CD8-positive, alpha-beta memory T cell (primary cell): ENCODE results near the gene DALRD3. TPM values are rescaled to one million over a fixed set of nuclear protein-coding genes. Genes with fewer than 3 reads are reported as not detected.

Experiments
- CTCF ChIA-PET: fragments of 350-600 bp; sonication (Branson Sonifier 250); formaldehyde crosslinking; loops from one replicate; lab custom pipeline; 2021; ENCODE audit warnings: antibody characterized with exemption; lab: Charles Lee
- POLR2A ChIA-PET: fragments of 350-600 bp; sonication (Branson Sonifier 250); formaldehyde crosslinking; loops from one replicate; lab custom pipeline; 2021; ENCODE audit warnings: antibody characterized with exemption; lab: Charles Lee
- DNase-seq, 5 donors: peaks; one replicate each; pipeline versions ENCODE4 v3.0.0 to v3.0.0-alpha.2; 2020 to 2022; ENCODE audit warnings: mixed read lengths in 1 of 5
- H3K27ac ChIP-seq: one replicate; pipeline ENCODE4 v1.7.0; 2013; ENCODE audit warnings: low read depth, mild to moderate bottlenecking, low read length, moderate library complexity
- H3K27me3 ChIP-seq: 2 replicates; pipeline ENCODE4 v1.7.0; 2013; ENCODE audit warnings: low read length, mild to moderate bottlenecking; ENCODE audit not compliant: insufficient read depth, poor library complexity, severe bottlenecking
- H3K36me3 ChIP-seq: 2 replicates; pipeline ENCODE4 v1.7.0; 2013; ENCODE audit warnings: mild to moderate bottlenecking, low read length, moderate library complexity; ENCODE audit not compliant: insufficient read depth
- H3K4me1 ChIP-seq: 2 replicates; pipeline ENCODE4 v1.7.0; 2013; ENCODE audit warnings: mild to moderate bottlenecking, low read length, moderate library complexity; ENCODE audit not compliant: insufficient read depth
- H3K4me3 ChIP-seq: 2 replicates; pipeline ENCODE4 v1.7.0; 2013; ENCODE audit warnings: mild to moderate bottlenecking, low read length
- H3K9me3 ChIP-seq: 2 replicates; pipeline ENCODE4 v1.7.0; 2013; ENCODE audit warnings: mild to moderate bottlenecking, low read length
- H3K27ac Mint-ChIP-seq, 8 donors: one replicate each; pipeline ENCODE4 v1.8.0; 2020 to 2021; ENCODE audit warnings: mixed read lengths in 8 of 8, mild to moderate bottlenecking in 6 of 8, inconsistent platforms in 3 of 8, moderate library complexity in 3 of 8
- H3K27me3 Mint-ChIP-seq, 2 donors: one replicate each; pipeline ENCODE4 v1.8.0; 2020 to 2021; ENCODE audit warnings: mixed read lengths in 2 of 2, mild to moderate bottlenecking in 1 of 2, moderate library complexity in 1 of 2
- H3K36me3 Mint-ChIP-seq, 3 donors: one replicate each; pipeline ENCODE4 v1.8.0; 2020 to 2021; ENCODE audit warnings: mixed read lengths in 3 of 3, inconsistent platforms in 1 of 3, mild to moderate bottlenecking in 1 of 3
- H3K4me1 Mint-ChIP-seq, 3 donors: one replicate each; pipeline ENCODE4 v1.8.0; 2020 to 2021; ENCODE audit warnings: mixed read lengths in 3 of 3, inconsistent platforms in 1 of 3, mild to moderate bottlenecking in 1 of 3
- H3K4me3 Mint-ChIP-seq, 7 donors: one replicate each; pipeline ENCODE4 v1.8.0; 2020 to 2021; ENCODE audit warnings: mixed read lengths in 7 of 7, mild to moderate bottlenecking in 6 of 7, moderate library complexity in 4 of 7, inconsistent platforms in 2 of 7
- H3K9me3 Mint-ChIP-seq, 5 donors: one replicate each; pipeline ENCODE4 v1.8.0; 2020 to 2022; ENCODE audit warnings: mixed read lengths in 5 of 5, mild to moderate bottlenecking in 3 of 5, moderate library complexity in 2 of 5, inconsistent platforms in 1 of 5
- polyA plus RNA-seq: library from polyadenylated mRNA; unstranded; fragments of 300-500 nt; fragmentation: Illumina TruSeq; gene quantifications from one replicate; pipeline ENCODE4 v1.2.3, GENCODE V29; 2021
- total RNA-seq, 2 experiments: library from RNA; stranded (reverse); gene quantifications; one replicate each; pipeline ENCODE4 v1.2.3, GENCODE V29; 2021

Gene DALRD3
- total and polyA plus RNA-seq, 3 experiments from 2014 or later, result 24.4 to 31.7 (median 27.9) TPM

DNA sequence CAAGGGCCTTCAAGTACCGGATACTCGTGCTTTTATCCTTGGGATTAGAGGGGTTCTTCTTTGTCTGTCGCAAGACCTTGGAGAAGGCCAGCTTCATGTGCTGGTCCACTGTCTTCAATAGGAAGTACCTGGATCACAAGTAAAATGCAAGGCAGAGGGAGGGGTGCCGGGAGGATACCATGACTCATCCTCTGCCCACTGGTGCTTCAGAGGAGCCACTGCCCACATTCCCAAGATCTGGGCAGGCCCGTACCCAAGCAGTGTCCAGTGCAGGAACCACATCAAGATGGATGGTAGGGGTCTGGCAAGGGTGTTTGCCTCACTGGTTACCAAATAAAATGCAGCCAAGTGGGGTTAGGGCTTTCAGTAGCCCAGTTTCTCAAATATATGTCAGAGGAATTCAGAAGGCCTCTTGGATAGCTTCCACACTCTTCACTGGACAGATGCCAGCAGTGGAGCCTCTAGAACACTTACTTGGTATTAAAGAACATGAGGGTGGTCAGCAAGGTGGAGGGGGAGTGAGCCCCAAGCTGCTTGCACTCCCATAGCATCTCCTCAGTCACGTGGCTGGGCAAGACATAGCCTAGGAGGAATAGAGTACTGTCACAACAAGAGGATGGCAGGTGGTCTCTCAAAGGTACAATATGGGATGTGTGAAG is 14.4 kb upstream of the DALRD3 start:
- Histone ChIP-seq H3K36me3 (peaks cover 46% of the 10 kb centered on the region), H3K27me3 (no peaks in the 10 kb centered on the region), H3K9me3 (no peaks in the 10 kb centered on the region), H3K27ac (no peak overlapping the region), H3K4me1 (peaks cover 16% of the 10 kb centered on the region), H3K4me3 (no peak overlapping the region)
- Mint-ChIP-seq H3K27ac (peak overlapping the region in 3 of 8 donors; percentile 21 to 95 (median 67)), H3K36me3 (peaks cover 0 to 73% (median 12%) of the 10 kb centered on the region in 3 donors), H3K9me3 (peaks cover 0 to 2% (median 0%) of the 10 kb centered on the region in 5 donors), H3K4me1 (peaks cover 18 to 20% (median 19%) of the 10 kb centered on the region in 3 donors), H3K27me3 (peaks cover 0 to 2% of the 10 kb centered on the region in 2 donors), H3K4me3 (no peak overlapping the region)
- no peak for DNase-seq
- CTCF ChIA-PET, result interaction anchor here (1.2 to 2.0 kb wide), 2 partner anchors 11 to 45 kb away, joined by 3 to 11 read pairs; partner anchors contain the start of gene NDUFAF3
- POLR2A ChIA-PET, result no interaction called here

DNA sequence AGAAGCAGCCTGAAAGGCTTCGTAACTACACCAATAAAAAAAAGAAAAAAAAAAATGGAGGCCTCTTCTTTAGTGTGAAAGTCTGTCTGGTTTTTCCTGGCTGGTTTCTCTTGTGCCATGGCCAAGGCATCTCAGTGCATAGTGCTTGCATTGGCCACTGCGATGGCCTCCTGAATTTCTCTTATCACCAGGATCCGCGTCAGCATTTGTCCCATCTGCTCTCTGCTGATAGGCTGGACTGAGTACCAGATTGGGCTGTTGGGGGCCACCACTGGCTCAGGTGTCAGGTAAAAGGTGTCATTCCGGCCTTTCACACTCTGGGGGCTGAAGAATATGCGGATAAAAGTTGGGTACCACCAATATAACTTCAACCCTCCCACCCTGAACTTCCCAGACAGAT is 11.9 kb upstream of the DALRD3 start:
- DNase-seq, result no peak
- H3K27ac Mint-ChIP-seq, result peak overlapping the region in 6 of 8 donors; percentile 69 to 98 (median 88)
- ChIA-PET CTCF (interaction anchor here (1.0 to 2.0 kb wide), 3 partner anchors 9 to 64 kb away, joined by 3 to 9 read pairs (median 4); partner anchors contain the start of genes NDUFAF3 and QRICH1), POLR2A (no interaction called here)
- peak overlapping the region in 1 of 7 donors; percentile 44 for H3K4me3 Mint-ChIP-seq
- no peaks in the 10 kb centered on the region for H3K27me3 ChIP-seq
- H3K4me1 Mint-ChIP-seq, result peaks cover 23 to 40% (median 31%) of the 10 kb centered on the region in 3 donors
- H3K9me3 Mint-ChIP-seq, result peaks cover 0 to 2% (median 0%) of the 10 kb centered on the region in 5 donors
- no peaks in the 10 kb centered on the region for H3K9me3 ChIP-seq
- H3K4me1 ChIP-seq, result peaks cover 16% of the 10 kb centered on the region
- peaks cover 0 to 2% of the 10 kb centered on the region in 2 donors for H3K27me3 Mint-ChIP-seq
- no peak overlapping the region for H3K27ac ChIP-seq
- H3K36me3 Mint-ChIP-seq, result peaks cover 0 to 72% (median 12%) of the 10 kb centered on the region in 3 donors
- H3K36me3 ChIP-seq, result peaks cover 52% of the 10 kb centered on the region
- no peak overlapping the region for H3K4me3 ChIP-seq

DNA sequence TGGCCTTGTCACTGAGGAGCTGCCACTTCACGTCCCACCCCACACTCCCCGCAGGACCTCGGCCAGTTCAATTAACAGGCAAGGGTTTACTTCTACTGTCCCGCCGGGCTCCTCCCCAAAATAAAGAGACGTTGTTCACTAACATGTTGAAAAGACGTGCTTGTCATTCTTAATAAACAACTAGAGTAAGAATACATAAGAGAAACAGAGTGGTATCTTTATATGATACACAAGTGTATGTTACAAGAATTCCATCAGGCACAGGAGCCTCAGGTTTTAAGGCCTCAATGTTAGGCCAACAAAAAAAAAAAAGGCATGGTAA is 11.1 kb upstream of the DALRD3 start:
- Mint-ChIP-seq H3K27me3 (peaks cover 0 to 2% of the 10 kb centered on the region in 2 donors), H3K4me1 (peaks cover 22 to 46% (median 32%) of the 10 kb centered on the region in 3 donors), H3K27ac (peak overlapping the region; percentile 95 to 100 (median 98)), H3K4me3 (peak overlapping the region; percentile 87 to 98 (median 93)), H3K36me3 (peaks cover 0 to 73% (median 10%) of the 10 kb centered on the region in 3 donors), H3K9me3 (peaks cover 0 to 2% (median 0%) of the 10 kb centered on the region in 5 donors)
- peak overlapping the region; percentile 88 for H3K27ac ChIP-seq
- POLR2A ChIA-PET, result interaction anchor here (0.5 to 1.9 kb wide), 13 partner anchors 12 to 1555 kb away, joined by 3 to 42 read pairs (median 5); partner anchors contain the start of genes DALRD3, P4HTM, QRICH1 and USP19
- no peak overlapping the region for H3K4me3 ChIP-seq
- DNase-seq, result no peak
- peaks cover 52% of the 10 kb centered on the region for H3K36me3 ChIP-seq
- peaks cover 16% of the 10 kb centered on the region for H3K4me1 ChIP-seq
- CTCF ChIA-PET, result interaction anchor here (0.6 to 2.2 kb wide), 11 partner anchors 9 to 128 kb away, joined by 3 to 22 read pairs (median 6); partner anchors contain the start of genes DALRD3, P4HTM, QRICH1 and WDR6
- no peaks in the 10 kb centered on the region for H3K27me3 ChIP-seq
- no peaks in the 10 kb centered on the region for H3K9me3 ChIP-seq

DNA sequence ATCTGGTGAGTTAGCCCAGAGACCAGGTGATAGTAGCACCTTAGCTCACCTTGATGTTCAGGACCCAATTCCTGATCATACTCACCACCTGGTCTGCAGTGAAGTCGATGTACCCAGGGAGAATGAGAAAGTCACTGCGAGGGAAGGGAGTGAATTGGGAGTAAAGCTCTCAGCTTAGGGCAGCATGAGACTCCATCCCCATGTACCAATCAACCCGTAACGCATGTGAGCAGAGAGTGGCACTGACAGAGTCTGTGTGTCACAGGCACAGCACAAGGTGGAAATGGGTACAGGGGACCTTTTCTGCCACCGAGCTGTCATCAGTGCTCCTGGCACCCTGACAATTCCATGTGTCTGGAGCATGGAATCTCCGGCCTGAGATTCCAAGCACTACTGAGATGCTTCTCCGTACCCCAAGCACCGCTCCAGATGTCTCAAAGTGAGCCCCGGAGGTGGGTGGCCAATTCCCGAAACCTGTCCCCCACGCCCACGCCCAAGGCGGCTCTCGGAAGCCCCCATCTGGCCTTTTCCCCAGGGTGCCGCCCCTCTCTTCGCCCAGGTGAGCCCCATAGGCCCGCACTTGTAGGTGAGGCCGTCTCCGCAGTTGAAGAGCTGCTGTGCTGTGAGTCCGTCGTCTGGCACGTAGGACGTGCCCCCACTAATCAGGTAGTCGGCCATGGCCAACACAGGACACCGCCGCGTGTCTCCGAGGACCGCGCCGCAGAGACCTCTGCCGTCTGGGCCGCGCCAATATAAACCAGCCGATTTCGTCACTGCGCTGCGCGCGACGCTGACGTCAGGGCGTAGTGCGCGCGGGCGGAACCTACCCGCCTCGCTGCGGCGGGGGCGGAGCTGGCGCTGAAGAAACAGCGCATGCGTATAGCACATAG is 10.5 kb upstream of the DALRD3 start, which contains the start of gene IMPDH2:
IMPDH2 (minus strand) TSS at position 726 of the 890 bp plus-strand sequence; CDS start at position 678, 48 bp downstream.
- peaks cover 0 to 75% (median 15%) of the 10 kb centered on the region in 3 donors for H3K36me3 Mint-ChIP-seq
- Histone ChIP-seq H3K27me3 (no peaks in the 10 kb centered on the region), H3K27ac (peak within 1 kb of the TSS; percentile 88), H3K4me3 (peak within 1 kb of the TSS; percentile 73), H3K9me3 (no peaks in the 10 kb centered on the region), H3K36me3 (peaks cover 55% of the 10 kb centered on the region), H3K4me1 (peaks cover 16% of the 10 kb centered on the region)
- H3K9me3 Mint-ChIP-seq, result peaks cover 0 to 2% (median 0%) of the 10 kb centered on the region in 5 donors
- H3K27ac Mint-ChIP-seq, result peak within 1 kb of the TSS; percentile 95 to 100 (median 98)
- CTCF ChIA-PET, result interaction anchor here (0.6 to 2.2 kb wide), 12 partner anchors 9 to 129 kb away, joined by 3 to 22 read pairs (median 6); partner anchors contain the start of genes DALRD3, P4HTM, QRICH1 and USP19
- POLR2A ChIA-PET, result interaction anchor here (0.5 to 1.9 kb wide), 13 partner anchors 11 to 1554 kb away, joined by 3 to 42 read pairs (median 5); partner anchors contain the start of genes DALRD3, P4HTM, QRICH1 and USP19
- peaks cover 0 to 2% of the 10 kb centered on the region in 2 donors for H3K27me3 Mint-ChIP-seq
- H3K4me3 Mint-ChIP-seq, result peak within 1 kb of the TSS; percentile 87 to 98 (median 93)
- peak; percentile 88 to 96 (median 92) for DNase-seq
- peaks cover 24 to 49% (median 32%) of the 10 kb centered on the region in 3 donors for H3K4me1 Mint-ChIP-seq

DNA sequence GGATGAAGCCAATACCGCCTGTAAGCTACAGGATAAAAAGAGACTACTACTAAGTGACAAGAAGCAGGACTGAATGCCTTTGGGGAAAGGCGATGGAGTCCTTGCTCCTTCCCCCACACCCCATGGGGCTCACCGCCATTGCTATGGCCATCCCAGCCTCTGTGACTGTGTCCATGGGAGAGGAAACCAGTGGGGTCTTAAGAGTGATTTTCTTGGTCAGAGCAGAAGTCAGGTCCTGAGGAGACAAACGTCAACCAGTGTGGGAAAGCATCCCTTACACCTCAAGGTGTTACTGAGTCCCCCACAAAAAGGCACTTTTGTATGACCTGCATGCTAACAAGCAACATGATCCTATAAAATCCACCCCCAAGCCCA is 9.9 kb upstream of the DALRD3 start:
- no peaks in the 10 kb centered on the region for H3K27me3 ChIP-seq
- Mint-ChIP-seq H3K27me3 (peaks cover 0 to 2% of the 10 kb centered on the region in 2 donors), H3K9me3 (peaks cover 0 to 2% (median 0%) of the 10 kb centered on the region in 5 donors), H3K4me3 (peak overlapping the region; percentile 87 to 98 (median 93)), H3K27ac (peak overlapping the region; percentile 95 to 100 (median 98)), H3K36me3 (peaks cover 0 to 75% (median 17%) of the 10 kb centered on the region in 3 donors), H3K4me1 (peaks cover 27 to 53% (median 34%) of the 10 kb centered on the region in 3 donors)
- no peak for DNase-seq
- peaks cover 17% of the 10 kb centered on the region for H3K4me1 ChIP-seq
- H3K36me3 ChIP-seq, result peaks cover 55% of the 10 kb centered on the region
- CTCF ChIA-PET, result interaction anchor here (0.9 to 2.2 kb wide), 6 partner anchors 10 to 92 kb away, joined by 3 to 22 read pairs (median 10); partner anchors contain the start of genes DALRD3, P4HTM, QRICH1 and USP19
- peak overlapping the region; percentile 88 for H3K27ac ChIP-seq
- POLR2A ChIA-PET, result interaction anchor here (1.9 kb wide), 3 partner anchors 10 to 39 kb away, joined by 15 to 42 read pairs (median 19); partner anchors contain the start of genes DALRD3, P4HTM and WDR6
- H3K9me3 ChIP-seq, result no peaks in the 10 kb centered on the region
- H3K4me3 ChIP-seq, result peak overlapping the region; percentile 73

DNA sequence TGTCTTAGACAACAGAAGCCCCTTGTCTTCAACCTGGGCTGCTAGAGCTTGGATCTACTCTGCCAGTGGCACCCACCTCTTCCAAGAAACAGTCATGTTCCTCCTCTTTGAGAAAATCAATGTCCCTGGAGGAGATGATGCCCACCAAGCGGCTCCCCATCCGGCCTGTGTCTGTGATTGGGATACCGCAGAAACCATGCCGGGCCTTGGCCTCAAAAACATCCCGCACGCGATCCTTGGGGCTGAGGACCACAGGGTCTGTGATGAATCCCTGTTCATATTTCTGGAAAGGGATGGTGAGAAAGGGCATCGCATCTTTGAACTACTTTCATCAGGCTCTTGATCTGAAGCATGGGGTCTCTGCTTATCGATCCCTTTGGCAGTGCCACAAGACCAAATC is 9.3 kb upstream of the DALRD3 start:
- Mint-ChIP-seq H3K4me1 (peaks cover 33 to 60% (median 39%) of the 10 kb centered on the region in 3 donors), H3K36me3 (peaks cover 0 to 75% (median 17%) of the 10 kb centered on the region in 3 donors), H3K4me3 (peak overlapping the region in 3 of 7 donors; percentile 3 to 93 (median 87)), H3K9me3 (peaks cover 0 to 2% (median 0%) of the 10 kb centered on the region in 5 donors), H3K27ac (peak overlapping the region; percentile 79 to 100 (median 98)), H3K27me3 (peaks cover 0 to 2% of the 10 kb centered on the region in 2 donors)
- POLR2A ChIA-PET, result no interaction called here
- peaks cover 49% of the 10 kb centered on the region for H3K36me3 ChIP-seq
- H3K4me3 ChIP-seq, result no peak overlapping the region
- no peaks in the 10 kb centered on the region for H3K9me3 ChIP-seq
- CTCF ChIA-PET, result interaction anchor here (2.2 kb wide), 2 partner anchors 10 to 20 kb away, joined by 11 read pairs; partner anchors contain the start of genes DALRD3 and WDR6
- H3K27ac ChIP-seq, result no peak overlapping the region
- no peak for DNase-seq
- peaks cover 24% of the 10 kb centered on the region for H3K4me1 ChIP-seq
- H3K27me3 ChIP-seq, result no peaks in the 10 kb centered on the region

DNA sequence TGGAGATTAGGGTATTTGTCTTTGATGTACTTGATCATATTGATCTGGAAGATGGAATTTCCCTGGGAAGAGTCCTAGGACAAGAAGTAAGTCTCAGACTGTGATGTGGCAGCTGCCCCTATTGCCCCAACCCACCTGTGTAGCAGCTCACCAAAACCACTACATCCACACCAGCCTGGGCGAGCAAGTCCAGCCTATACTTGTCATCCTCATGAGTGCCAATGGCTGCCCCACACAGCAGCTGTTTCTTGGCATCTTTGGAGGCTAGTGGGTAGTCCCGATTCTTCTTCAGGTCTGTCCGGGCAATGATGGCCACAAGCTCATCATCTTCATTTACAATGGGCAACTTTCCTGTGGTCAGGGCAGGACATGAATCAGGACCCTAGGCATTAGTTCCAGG is 8.2 kb upstream of the DALRD3 start:
- H3K27ac ChIP-seq, result no peak overlapping the region

More for the DNA sequence above, 8.2 kb upstream of the DALRD3 start:
- CTCF ChIA-PET, result interaction anchor here (1.0 to 7.7 kb wide), 3 partner anchors 9 to 39 kb away, joined by 3 to 121 read pairs (median 5); partner anchors contain the start of gene WDR6
- H3K36me3 ChIP-seq, result peaks cover 38% of the 10 kb centered on the region
- Mint-ChIP-seq H3K27me3 (peaks cover 0 to 2% of the 10 kb centered on the region in 2 donors), H3K9me3 (peaks cover 0 to 2% (median 0%) of the 10 kb centered on the region in 5 donors), H3K36me3 (peaks cover 0 to 69% (median 11%) of the 10 kb centered on the region in 3 donors), H3K27ac (peak overlapping the region in 6 of 8 donors; percentile 56 to 95 (median 74)), H3K4me3 (peak overlapping the region in 2 of 7 donors; percentile 5 to 87), H3K4me1 (peaks cover 33 to 67% (median 39%) of the 10 kb centered on the region in 3 donors)
- no peak for DNase-seq
- no peaks in the 10 kb centered on the region for H3K9me3 ChIP-seq
- POLR2A ChIA-PET, result interaction anchor here (0.5 to 1.2 kb wide), 2 partner anchors 37 to 104 kb away, joined by 3 to 4 read pairs; partner anchors contain the start of gene P4HTM
- peaks cover 26% of the 10 kb centered on the region for H3K4me1 ChIP-seq
- H3K4me3 ChIP-seq, result no peak overlapping the region
- H3K27me3 ChIP-seq, result no peaks in the 10 kb centered on the region
